ENCODE measurements around the gene SEPTIN2. TPM values are rescaled to one million over a fixed set of nuclear protein-coding genes. Genes with fewer than 3 reads are reported as not detected.
A peak's percentile ranks its signal among the peaks of the same experiment; 100 is the strongest.

The SEPTIN2 gene
- total and polyA plus RNA-seq, 10 of the 15 experiments (the other 5 are each of a cell fraction or from before 2014, with no cell fraction given) = 169 to 474 (median 269) TPM

DNA sequence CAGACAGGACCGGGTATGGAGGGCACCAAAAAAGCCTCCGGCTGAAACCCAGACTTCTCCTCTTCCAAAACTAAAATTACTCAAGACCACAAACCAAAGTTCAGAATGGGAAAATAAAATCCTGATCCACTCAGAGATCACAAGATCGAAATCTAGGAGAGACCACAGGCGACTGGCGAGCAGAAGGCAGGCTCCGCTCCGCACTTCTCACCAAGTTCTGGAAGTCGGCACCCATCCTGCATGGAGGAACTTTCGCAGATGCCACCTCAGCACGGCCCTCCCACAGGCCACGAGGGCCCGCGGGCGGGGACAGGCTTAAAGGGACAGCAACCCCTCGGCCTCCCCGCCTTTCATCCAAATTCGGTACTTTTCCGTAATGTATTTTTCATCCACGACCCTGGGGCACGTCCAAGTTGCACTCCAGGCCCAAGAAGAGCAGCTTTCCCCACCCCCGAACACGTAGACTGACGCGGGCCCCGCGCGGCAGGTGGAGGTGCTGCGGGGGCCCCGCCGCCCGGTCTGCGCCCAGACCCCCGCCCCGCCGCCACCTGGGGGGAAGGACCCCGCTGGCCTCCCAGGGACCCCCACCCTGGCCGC lies 43.9 kb upstream of the SEPTIN2 start (continued):
- TF ChIP-seq, protein P1, sequence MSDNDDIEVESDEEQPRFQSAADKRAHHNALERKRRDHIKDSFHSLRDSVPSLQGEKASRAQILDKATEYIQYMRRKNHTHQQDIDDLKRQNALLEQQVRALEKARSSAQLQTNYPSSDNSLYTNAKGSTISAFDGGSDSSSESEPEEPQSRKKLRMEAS (IDR thresholded peaks at IDR 0.05; ENCODE audit: low read depth, low read length) = peak; percentile 70; the same call in 1 of the 2 replicates
- TF ChIP-seq CREB1 (IDR thresholded peaks at IDR 0.05; ENCODE audit: low read depth) (0 out of 2 replicates have a peak, but pooled peaks have one; percentile 19), BHLHE40 (IDR thresholded peaks at IDR 0.05; ENCODE audit: borderline replicate concordance in 1 of 2, low read depth in 2 of 2, low read length in 1 of 2) (peak in 1 of 2 experiments; percentile 42; a peak in 1 of 4 replicates), RUNX3 (IDR thresholded peaks at IDR 0.05; ENCODE audit: low read length) (0 out of 2 replicates have a peak, but pooled peaks have one; percentile 11), SP1 (IDR thresholded peaks at IDR 0.05; ENCODE audit: low read depth, low read length) (peak; percentile 52), NRF1 (conservative IDR thresholded peaks at IDR 0.05; ENCODE audit: low read depth, low read length) (no peak), RAD51 (IDR thresholded peaks at IDR 0.05) (peak; percentile 69), POLR2A (IDR thresholded peaks at IDR 0.05; ENCODE audit: low read depth, low read length) (peak; percentile 40), BRCA1 (IDR thresholded peaks at IDR 0.05; ENCODE audit: low read depth, low read length) (no peak), SIN3A (IDR thresholded peaks at IDR 0.05; ENCODE audit: low read depth, low read length) (peak; percentile 79; the same call in 1 of the 2 replicates), POLR2AphosphoS5 (IDR thresholded peaks at IDR 0.05; ENCODE audit: low read length) (0 out of 2 replicates have a peak, but pooled peaks have one; percentile 30), YY1 (IDR thresholded peaks at IDR 0.05; ENCODE audit: low read depth, low read length) (0 out of 2 replicates have a peak, but pooled peaks have one; percentile 24), RAD21 (IDR thresholded peaks at IDR 0.05; ENCODE audit: insufficient read depth, low read depth, low read length) (no peak), SREBF2 (IDR thresholded peaks at IDR 0.05; ENCODE audit: low read length) (no peak)
- TF ChIP-seq, protein P2, sequence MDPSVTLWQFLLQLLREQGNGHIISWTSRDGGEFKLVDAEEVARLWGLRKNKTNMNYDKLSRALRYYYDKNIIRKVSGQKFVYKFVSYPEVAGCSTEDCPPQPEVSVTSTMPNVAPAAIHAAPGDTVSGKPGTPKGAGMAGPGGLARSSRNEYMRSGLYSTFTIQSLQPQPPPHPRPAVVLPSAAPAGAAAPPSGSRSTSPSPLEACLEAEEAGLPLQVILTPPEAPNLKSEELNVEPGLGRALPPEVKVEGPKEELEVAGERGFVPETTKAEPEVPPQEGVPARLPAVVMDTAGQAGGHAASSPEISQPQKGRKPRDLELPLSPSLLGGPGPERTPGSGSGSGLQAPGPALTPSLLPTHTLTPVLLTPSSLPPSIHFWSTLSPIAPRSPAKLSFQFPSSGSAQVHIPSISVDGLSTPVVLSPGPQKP (IDR thresholded peaks at IDR 0.05; ENCODE audit: low read depth, low read length) = no peak
- TF ChIP-seq, protein P3, sequence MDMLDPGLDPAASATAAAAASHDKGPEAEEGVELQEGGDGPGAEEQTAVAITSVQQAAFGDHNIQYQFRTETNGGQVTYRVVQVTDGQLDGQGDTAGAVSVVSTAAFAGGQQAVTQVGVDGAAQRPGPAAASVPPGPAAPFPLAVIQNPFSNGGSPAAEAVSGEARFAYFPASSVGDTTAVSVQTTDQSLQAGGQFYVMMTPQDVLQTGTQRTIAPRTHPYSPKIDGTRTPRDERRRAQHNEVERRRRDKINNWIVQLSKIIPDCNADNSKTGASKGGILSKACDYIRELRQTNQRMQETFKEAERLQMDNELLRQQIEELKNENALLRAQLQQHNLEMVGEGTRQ (IDR thresholded peaks at IDR 0.05; ENCODE audit: borderline replicate concordance, low read depth, low read length) = peak; percentile 39

Data from GM12878 (cell line).